Skin of body (tissue), 2 donors: Measurements from ENCODE around the gene LAMTOR4. TPM values are rescaled to one million over a fixed set of nuclear protein-coding genes. Genes with fewer than 3 reads are reported as not detected.

Experiments
- DNase-seq: peaks from one replicate; lab custom pipeline; 2025; lab: John Stamatoyannopoulos, UW
- total RNA-seq: library from RNA; depleted of rRNA; stranded (reverse); fragments of >200 nt; gene quantifications from one replicate; pipeline ENCODE4 v1.2.3, GENCODE V29; 2014

The LAMTOR4 gene
- 73.6 TPM for total RNA-seq

DNA sequence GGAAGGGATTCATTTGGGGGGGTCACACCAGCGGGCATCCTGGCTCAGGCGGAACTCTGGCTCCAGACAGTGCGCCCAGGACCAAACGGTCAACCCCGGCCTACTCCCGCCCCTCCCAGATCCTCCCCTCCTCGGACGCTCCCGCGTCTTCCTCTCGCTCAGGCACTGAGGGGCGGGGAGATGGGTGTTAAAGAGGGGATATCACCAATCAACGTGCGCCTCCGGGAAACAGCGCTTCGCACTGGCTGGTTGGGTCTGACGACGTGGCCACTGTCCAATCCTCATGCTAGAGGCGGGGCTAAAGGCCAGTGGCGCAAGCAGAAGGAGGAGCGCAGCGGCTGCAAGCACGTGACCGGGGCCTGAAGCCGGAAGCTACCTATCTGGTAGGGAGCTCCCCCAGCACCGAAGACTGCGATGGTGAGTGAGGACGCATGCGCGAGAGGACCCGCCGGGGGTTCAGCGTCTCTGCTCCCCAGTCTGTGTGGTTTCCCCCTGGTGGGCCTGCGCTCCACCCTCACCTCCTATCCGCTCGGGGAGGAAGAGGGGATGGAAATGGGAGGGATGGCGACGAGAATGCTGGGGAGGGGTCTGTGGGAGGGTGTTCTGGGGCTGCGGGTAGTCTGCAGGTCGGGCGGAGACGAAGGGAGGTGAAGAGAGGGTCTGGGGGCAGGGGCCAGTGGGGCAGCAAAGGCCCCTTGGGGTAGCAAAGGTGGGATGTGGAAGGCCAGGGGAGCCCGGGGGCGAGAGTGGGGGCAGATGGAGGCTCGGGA, at the start of gene LAMTOR4:
TSS of gene LAMTOR4 (plus strand) at position 360 of the 770 bp plus-strand sequence. CDS start at position 415, 55 bp downstream.
- peak; percentile 98 for DNase-seq

DNA sequence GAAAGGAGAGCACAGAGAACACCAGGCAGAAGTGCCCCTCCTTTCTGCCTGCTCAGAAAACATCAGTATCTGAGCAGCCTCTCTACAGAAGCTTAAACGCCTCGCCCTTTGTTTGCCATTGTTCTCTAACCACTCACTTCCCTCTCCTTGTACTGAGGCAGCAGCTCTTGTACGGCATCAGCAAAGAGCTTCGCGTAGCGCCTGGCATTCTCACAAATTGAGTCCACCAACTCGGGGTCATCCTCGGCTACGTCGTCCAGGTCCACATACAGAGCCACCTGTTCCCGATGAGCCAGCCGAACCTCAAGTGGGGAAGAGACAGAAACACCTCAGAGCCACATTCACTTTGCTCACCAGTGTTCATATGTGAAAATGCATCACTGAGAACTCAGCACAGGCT, 49.3 kb upstream of the LAMTOR4 start:
- no peak for DNase-seq

DNA sequence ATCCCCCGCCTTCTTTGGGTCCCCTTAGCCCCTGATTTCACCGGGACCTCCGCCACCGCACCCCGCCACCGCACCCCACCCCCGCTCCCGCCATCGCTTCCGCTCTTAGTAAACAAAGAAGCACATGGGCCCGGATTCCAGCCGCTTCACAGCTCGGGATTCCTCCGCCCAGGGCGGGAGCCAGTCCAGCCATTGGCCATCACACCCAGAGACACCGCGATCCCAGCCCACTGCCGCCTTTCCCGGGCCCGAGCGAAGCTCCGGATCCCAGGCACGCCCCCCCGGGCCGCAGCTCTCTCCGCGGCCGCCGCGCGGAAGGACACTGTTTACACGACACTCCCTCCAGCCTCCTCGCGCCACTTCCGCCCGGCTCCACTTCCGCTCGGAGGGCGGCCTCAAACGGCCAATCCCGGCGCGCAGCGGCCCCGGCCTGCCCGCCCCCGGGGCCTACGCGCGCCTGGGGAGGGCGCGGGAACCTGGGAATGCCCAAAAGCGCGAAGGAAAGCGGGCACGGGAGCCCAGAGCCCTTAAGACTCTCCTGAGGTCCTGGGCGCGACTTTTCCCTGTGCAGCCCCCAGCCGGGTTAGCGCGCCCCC, 48.2 kb upstream of the LAMTOR4 start:
- peak; percentile 93 for DNase-seq

DNA sequence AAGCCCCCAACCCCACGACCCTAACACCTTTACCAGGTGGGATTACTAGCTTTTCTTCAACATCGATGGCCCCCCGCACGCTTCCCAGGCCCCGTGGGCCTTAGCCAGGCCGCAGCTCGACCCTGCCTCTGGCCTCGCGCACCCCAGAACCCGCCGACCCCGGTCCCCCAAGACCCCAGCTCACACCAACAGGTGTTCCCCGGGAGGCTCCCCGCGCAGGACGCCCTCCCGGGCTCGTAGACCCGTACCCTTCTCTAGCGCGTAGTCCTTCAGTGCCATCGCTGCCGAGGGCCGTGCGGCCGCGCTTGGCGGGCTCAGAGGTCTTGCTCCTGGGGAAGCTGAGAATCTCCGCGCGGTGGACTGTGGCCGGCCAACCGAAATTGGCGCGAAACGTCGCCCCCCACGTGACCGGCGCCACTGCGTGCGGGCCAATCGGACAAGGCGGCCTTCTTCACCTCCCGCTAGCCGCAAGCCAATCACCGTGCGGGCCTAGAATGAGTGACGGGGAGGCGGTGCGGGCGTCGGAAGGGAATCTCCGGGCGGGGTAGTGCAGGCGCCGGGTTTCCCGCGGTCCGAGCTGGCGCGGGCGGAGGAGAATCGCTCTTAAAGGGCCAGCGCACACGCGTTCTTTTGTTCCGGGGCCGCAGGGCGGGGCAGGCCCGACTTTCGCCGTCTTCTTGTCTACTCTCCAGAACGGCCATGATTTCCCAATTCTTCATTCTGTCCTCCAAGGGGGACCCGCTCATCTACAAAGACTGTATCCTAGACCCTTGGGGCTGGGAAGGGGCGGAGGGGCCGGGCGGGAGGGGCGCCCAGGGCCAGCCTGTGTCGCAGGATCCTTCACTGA, 47.5 kb upstream of the LAMTOR4 start, which contains the start of the genes AP4M1 and MCM7:
TSS of gene AP4M1 (plus strand) at position 628 of the 847 bp plus-strand sequence. CDS start at position 700, 72 bp downstream.
TSS of gene MCM7 (minus strand) at position 382 of the 847 bp plus-strand sequence. CDS start at position 279, 103 bp downstream.
- peak; percentile 97 for DNase-seq

DNA sequence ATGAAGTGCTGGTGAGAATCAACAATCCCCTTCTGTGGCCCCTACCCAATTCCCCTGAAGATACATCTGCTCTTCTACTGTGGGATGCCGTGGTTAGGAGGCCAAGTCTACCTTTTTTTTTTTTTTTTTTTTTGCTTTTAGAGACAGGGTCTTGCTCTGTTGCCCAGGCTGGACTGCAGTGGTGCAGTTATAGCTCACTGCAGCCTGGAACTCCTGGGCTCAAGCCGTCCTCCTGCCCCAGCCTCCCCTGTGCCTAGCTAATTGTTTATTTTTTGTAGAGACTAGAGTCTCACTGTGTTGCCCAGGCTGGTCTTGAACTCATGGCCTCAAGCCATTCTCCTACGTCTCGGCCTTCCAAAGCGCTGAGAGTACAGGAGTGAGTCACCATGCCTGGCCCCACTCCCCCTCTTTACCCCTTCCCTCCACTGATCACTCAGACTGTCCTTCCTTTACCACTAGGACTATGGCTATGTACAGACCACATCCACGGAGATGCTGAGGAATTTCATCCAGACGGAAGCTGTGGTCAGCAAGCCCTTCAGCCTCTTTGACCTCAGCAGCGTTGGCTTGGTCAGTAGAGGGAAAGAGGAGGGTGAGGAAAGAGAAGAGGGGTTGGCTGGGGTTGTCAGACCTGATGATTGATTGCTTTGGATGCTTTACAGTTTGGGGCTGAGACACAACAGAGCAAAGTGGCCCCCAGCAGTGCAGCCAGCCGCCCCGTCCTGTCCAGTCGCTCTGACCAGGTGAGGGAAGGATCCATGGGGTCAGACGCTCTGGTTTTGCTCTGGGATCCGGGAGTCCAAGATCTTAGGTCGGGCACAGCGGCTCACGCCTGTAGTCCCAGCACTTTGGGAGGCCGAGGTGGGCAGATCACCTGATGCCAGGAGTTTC, 45.5 kb upstream of the LAMTOR4 start:
- no peak for DNase-seq

DNA sequence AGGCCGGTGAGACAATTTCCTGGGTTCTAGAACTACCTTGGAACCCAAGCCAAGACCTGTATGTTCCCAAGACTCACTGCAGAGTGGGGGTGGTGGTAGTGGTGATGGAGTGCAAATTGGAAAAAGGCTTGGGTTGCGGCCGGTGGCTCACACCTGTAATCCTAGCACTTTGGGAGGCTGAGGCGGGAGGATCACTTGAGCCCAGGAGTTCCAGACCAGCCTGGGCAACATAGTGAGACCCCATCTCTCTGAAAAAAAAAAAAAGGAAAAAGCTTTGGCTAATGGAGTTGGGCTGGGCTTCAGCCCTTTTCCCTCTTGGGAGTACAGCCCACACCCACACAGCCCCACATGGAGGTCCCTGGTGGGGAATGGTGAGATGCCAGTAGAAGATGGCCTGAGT, 43.2 kb upstream of the LAMTOR4 start:
- no peak for DNase-seq

DNA sequence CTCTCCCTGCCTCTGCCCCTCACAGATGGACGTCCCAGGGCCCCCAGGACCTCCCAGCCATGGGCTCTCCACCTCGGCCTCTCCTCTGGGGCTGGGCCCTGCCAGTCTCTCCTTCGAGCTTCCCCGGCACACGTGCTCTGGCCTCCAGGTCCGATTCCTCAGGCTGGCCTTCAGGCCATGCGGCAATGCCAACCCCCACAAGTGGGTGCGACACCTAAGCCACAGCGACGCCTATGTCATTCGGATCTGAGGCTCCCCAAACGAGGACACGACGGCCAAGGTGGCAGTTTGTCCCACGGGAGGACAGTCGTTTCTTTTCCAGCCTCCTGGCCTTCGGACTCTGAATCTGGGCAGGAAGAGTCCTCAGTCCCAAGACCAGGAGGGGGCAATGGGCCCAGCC, 42.1 kb upstream of the LAMTOR4 start:
- no peak for DNase-seq

DNA sequence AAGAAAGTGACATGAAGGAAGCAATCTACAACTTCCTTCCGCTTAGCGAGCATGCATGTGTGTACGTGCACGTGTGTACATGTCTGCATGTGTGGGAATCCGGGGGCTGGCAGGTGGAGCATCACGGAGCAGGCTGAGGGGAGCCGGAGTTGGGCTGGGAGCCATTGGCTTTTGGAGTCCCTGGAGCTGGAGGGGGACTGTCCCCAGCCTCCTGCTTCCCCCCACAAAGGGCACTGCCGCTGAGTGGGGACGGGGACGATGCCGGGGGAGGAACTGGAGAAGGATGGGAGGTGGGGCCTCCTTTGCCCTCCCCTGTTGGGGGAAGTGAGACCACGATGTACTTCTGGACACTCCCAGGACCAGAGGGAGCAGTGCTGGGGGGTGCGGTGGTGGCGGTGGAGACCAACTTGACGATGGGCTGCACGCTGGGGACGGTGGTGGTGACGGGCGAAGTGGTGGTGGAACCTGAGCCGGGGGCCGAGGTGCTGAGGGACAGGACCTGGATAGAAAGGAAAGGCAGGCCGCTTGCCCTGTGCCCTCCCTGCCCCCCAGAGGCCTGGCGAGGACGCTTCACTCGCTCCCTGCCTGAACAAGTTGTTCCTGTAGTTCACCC, 41.5 kb upstream of the LAMTOR4 start:
- DNase-seq = no peak

DNA sequence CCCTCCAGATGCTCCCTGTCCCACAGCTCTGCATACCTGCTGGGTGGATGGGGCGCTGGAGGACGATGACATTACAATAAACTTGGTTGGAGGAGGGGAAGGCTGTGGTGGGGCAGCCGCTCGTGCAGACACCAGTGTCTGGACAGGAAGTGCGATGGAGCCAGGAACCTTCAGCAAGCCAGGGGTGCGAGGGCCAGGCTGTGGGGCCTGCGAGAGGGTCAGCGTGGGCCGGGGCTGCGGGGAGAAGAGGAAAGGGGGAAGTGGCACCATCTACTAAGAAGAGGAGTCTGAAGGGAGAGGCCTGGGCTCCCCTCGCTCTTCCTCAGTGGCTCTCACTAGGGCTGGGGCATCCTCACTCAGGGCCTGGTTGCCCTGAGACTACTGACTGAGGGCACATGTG, 40.8 kb upstream of the LAMTOR4 start:
- no peak for DNase-seq

DNA sequence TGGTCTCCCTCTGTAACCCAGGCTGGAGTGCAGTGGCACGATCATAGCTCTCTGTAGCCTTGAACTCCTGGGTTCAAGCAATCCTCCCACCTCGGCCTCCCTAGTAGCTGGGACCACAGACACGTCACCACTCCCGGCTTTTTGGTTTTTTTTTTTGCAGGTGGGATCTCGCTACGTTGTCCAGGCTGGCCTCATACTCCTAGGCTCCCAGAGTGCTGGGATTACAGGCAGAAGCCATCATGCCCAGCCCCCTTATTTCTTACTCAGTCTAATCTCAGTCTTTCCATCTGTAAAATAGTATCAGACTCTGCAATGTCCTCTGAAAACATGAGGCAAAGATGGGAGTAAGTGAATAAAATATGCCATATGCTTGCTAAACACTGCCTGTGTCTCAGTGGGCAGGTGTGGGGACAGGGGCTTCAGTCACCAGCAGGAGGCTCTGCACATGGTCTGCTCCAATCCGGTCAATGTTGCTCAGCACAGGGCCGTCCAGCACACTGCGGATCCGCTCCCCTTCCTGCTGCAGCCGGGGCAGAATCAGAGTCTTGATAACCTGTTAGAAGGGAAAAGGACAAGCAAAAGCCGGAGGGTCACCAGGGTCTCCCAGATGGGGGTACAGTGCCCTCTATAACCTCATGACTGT, 39.1 kb upstream of the LAMTOR4 start:
- DNase-seq = no peak

DNA sequence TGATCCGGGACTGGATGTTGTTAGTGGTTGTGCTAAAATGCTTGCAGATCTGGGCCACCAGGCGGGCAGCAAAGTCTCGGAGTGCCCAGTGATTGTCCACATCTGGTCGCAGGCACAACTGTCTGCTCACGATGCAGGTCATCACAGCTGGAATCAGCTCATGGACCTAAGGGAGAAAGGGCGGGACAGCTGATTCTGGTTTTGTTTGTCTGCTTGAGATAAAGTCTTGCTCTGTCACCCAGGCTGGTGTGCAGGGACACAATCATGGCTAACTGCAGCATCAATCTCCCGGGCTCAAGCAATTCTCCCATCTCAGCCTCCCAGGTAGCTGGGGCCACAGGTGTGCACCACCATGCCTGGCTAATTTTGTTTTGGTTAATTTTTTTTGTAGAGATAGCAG, 37.6 kb upstream of the LAMTOR4 start:
- no peak for DNase-seq

DNA sequence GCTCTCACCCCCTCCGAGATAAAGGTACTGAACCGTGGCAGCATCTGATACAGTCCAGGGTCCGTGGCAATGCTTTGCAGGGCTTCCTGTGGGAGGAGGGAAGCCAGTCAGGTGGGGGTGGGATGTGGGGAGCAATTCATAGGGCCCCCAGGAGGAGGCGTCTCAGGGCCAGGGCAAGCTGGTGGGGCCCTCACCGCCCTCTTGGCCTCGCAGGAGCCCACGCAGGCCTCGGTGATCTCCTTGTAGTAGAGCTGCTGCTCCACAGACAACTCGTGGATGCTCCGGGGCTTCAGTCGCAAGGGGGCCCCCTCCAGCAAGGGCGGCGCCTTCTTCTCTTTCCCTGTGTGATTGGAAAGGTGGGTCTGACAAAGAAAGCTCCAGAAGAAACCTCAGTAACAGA, 36.8 kb upstream of the LAMTOR4 start:
- DNase-seq = no peak

DNA sequence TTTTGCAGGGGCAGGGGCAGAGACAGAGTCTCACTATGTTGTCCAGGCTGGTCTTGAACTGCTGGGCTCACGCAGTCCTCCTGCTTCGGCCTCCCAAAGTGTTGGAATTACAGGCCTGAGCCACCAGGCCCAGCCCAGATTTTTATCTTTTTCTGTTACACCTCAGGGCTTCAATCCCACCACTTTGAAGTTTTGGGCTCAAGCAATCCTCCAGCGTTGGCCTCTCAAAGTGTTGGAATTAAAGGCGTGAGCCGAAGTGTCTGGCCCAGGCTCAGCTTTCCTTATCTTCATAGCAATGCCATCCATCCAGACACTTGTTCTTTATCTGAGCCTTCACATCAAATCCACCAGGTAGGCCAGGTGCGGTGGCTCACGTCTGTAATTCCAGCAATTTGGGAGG, 33.7 kb upstream of the LAMTOR4 start:
- no peak for DNase-seq

DNA sequence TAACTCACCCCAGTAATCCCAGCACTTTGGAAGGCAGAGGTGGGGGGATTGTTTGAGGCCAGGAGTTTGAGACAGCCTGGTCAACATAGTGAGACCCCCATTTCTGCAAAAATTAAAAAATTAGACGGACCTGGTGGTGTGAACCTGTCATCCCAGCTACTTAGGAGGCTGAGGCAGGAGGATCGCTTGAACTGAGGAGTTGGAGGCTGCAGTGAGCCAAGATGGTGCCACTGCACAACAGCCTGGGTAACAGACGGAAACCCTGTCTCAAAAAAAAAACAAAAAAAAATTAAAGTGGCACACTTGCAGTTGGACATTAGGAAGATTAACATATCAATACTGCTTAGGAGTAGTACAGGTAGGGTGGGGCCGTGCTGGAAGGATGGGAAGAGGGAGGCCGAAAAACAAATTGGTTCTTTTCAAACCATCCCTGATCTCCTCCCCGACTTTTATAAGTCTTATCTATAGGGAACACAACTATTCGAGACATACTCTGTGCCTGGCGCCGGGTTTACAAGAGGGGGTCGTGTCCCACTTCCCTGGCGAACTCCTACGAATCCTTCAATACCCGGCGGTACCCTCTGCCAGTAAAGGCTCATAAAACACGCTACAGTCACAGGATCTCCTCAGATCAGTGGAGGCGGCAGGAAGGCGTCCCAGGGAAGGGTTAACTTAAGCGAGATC, 30.2 kb upstream of the LAMTOR4 start:
- no peak for DNase-seq

DNA sequence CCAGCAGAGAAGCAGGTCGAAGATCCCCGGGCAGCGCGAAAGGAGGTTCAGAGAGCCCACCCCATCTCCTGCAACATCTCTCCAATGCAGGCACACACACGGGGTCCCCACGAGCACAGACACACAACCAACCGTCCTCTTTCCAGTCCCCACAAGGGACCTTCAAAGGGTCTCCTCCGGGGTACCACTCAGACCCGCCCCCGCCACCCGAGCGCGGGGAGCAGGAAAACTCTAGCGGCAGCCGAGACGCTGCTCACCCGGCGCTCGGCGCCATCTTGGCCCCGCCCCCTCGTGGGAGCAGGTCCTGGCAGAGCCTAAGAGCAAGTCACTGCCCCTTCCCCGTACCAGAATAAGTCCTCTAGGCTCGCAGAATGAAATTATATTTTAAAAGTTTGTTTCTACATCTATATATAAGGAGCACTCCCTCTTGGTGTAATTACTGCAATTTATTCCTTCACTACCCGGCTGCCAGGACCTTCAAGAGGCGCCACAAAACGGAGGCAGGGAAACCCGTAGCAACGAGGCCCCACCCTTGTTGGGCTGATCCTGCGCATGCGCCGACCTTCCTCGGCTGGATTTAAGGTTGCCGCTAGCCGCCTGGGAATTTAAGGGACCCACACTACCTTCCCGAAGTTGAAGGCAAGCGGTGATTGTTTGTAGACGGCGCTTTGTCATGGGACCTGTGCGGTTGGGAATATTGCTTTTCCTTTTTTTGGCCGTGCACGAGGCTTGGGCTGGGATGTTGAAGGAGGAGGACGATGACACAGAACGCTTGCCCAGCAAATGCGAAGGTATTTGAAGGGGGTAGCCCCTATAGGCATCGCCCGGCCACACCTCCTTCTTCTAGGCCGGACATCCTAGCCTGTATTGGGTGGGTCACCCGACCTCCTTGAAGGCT, 29.4 kb upstream of the LAMTOR4 start, which contains the start of the genes CNPY4 and TAF6:
TSS of gene CNPY4 (plus strand) at position 563 of the 898 bp plus-strand sequence. CDS start at position 674, 111 bp downstream.
TSS of gene TAF6 (minus strand) at position 287 of the 898 bp plus-strand sequence. CDS start 5,149 bp downstream, outside the sequence.
- DNase-seq = peak; percentile 98

DNA sequence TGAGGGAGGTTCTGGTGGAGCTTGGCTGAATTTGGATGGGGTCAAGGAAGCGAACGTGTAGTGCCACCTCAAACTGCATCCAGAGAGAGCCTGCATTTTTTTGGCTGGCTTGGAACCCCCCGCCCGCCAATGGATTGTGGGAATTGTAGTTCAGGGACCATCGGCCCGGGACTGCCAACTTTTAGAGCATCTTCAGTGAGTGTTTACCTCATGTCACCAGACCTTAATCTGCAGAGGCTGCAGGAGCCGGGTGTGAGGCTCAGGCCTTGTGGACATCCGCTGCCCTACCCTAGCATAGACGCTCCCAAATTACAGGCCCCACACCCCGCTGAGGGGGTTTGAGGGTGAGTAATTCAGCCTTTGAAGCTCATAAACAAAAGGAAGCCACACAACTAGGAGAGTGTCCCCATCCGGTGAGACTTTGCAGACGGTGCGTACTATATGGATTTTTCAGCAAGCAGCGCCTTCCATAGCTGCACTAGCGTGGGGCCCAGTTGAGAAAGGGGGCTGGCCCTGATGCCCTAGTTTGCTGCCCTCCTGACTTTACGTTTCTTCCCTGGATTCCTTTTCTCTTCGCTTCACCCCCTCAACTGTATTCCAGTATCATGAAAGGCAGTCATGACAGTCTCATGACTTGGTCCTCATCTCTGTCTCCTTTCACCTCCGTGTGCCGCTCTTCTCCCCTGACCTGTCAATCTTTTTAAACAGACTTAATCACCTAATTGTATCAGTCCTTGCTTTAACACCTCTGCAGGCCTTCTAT, 28.6 kb upstream of the LAMTOR4 start:
- DNase-seq = peak; percentile 80

DNA sequence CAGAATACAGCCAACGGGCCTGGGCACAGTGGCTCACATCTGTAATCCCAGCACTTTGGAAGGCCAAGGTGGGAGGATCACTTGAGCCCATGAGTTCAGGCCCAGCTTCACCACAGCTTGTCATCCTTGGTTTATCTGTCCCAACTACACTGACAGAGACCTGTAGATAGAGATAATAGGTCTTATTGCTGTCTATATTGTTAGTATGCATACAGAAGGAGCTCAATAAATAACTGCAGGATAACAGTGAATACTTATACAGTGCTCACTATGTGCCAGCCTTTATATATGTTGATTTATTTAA, 28.0 kb upstream of the LAMTOR4 start:
- DNase-seq = no peak
